SU-DHL-6 (cell line): Measurements from ENCODE around the gene FAM3C.
"Not testable (repeated sequence)": the region's sequence is repeated elsewhere in the genome, so short reads cannot be mapped to it uniquely, and the experiment has no call there.

Experiments
- H2AFZ ChIP-seq: fragments of 200-600 bp; sonication (generic); 2 replicates; pipeline ENCODE4 v1.6.1; 2014; ENCODE audit warnings: low read depth, mild to moderate bottlenecking, moderate library complexity, mixed read lengths, antibody characterized with exemption, low read length; ENCODE audit not compliant: severe bottlenecking
- H3F3A ChIP-seq: fragments of 200-600 bp; shearing (Covaris generic); 2 replicates; pipeline ENCODE4 v1.6.0; 2016; ENCODE audit warnings: antibody characterized with exemption, mild to moderate bottlenecking; ENCODE audit not compliant: insufficient read depth
- H3K27ac ChIP-seq: fragments of 200-600 bp; sonication (generic); 2 replicates; pipeline ENCODE4 v1.5.1; 2016; ENCODE audit warnings: low read depth, mild to moderate bottlenecking, low read length, moderate library complexity, mixed read lengths
- H3K27me3 ChIP-seq: fragments of 200-600 bp; sonication (generic), shearing (Covaris generic); 2 replicates; pipeline ENCODE4 v1.6.0; 2014; ENCODE audit warnings: mild to moderate bottlenecking, low read length
- H3K36me3 ChIP-seq: fragments of 200-600 bp; sonication (generic); 2 replicates; pipeline ENCODE4 v1.6.1; 2014; ENCODE audit warnings: mild to moderate bottlenecking, low read length, mixed read lengths
- H3K4me2 ChIP-seq: fragments of 300-600, 200-600 bp; shearing (Covaris generic), sonication (generic); 2 replicates; pipeline ENCODE4 v1.6.0; 2014; ENCODE audit warnings: low read length, low read depth, mild to moderate bottlenecking; ENCODE audit not compliant: poor library complexity, severe bottlenecking
- H3K4me3 ChIP-seq: fragments of 200-600 bp; sonication (generic); 2 replicates; pipeline ENCODE4 v1.5.1; 2014; ENCODE audit warnings: antibody characterized with exemption, low read length, mild to moderate bottlenecking, mixed read lengths; ENCODE audit not compliant: insufficient read depth, poor library complexity, severe bottlenecking
- H3K79me2 ChIP-seq: fragments of 200-600 bp; sonication (generic); 2 replicates; pipeline ENCODE4 v1.6.1; 2014; ENCODE audit warnings: mild to moderate bottlenecking, low read length, moderate library complexity; ENCODE audit not compliant: insufficient read depth
- H3K9ac ChIP-seq: fragments of 200-600 bp; sonication (generic); 2 replicates; pipeline ENCODE4 v1.7.0; 2014; ENCODE audit warnings: mild to moderate bottlenecking, low read length
- H3K9me2 ChIP-seq: fragments of 200-600 bp; sonication (generic); replicated peaks from 2 replicates; pipeline ENCODE4 v1.6.1; 2014; ENCODE audit warnings: low read length; ENCODE audit not compliant: insufficient read depth
- H3K9me3 ChIP-seq: fragments of 200-600 bp; sonication (generic); 2 replicates; pipeline ENCODE4 v1.6.1; 2014; ENCODE audit warnings: low read length, mixed read lengths; ENCODE audit not compliant: insufficient read depth
- H4K20me1 ChIP-seq: fragments of 200-600 bp; sonication (generic); 2 replicates; pipeline ENCODE4 v1.6.1; 2014; ENCODE audit warnings: low read depth, mild to moderate bottlenecking, antibody characterized with exemption, low read length, moderate library complexity, mixed read lengths
- EZH2phosphoT487 ChIP-seq: fragments of 200-600 bp; sonication (generic), shearing (Covaris generic); conservative IDR thresholded peaks from 2 replicates; pipeline ENCODE4 v1.6.1; 2018; ENCODE audit warnings: mild to moderate bottlenecking, antibody characterized with exemption, low read length, moderate library complexity, mixed read lengths
- TF ChIP-seq, protein P1 (sequence below): fragments of 200-600 bp; sonication (generic); IDR thresholded peaks from one replicate; pipeline ENCODE4 v1.5.1; 2017; ENCODE audit warnings: antibody characterized with exemption, mild to moderate bottlenecking, low read length, moderate library complexity; ENCODE audit not compliant: insufficient read depth, poor library complexity, severe bottlenecking

Gene FAM3C

GRCh38 chr7:121430558-121430957 is 34.5 kb upstream of the FAM3C start:
- H4K20me1 ChIP-seq: no peaks in the 10 kb centered on the region
- no peaks in the 10 kb centered on the region for H3F3A ChIP-seq
- no peaks in the 10 kb centered on the region for H3K9me3 ChIP-seq
- H3K27me3 ChIP-seq: no peaks in the 10 kb centered on the region
- H3K36me3 ChIP-seq: no peaks in the 10 kb centered on the region
- H3K79me2 ChIP-seq: no peaks in the 10 kb centered on the region
- no peak for TF ChIP-seq EZH2phosphoT487
- TF ChIP-seq, protein P1, sequence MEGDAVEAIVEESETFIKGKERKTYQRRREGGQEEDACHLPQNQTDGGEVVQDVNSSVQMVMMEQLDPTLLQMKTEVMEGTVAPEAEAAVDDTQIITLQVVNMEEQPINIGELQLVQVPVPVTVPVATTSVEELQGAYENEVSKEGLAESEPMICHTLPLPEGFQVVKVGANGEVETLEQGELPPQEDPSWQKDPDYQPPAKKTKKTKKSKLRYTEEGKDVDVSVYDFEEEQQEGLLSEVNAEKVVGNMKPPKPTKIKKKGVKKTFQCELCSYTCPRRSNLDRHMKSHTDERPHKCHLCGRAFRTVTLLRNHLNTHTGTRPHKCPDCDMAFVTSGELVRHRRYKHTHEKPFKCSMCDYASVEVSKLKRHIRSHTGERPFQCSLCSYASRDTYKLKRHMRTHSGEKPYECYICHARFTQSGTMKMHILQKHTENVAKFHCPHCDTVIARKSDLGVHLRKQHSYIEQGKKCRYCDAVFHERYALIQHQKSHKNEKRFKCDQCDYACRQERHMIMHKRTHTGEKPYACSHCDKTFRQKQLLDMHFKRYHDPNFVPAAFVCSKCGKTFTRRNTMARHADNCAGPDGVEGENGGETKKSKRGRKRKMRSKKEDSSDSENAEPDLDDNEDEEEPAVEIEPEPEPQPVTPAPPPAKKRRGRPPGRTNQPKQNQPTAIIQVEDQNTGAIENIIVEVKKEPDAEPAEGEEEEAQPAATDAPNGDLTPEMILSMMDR: no peak
- no peak overlapping the region for H3K4me2 ChIP-seq
- no peaks in the 10 kb centered on the region for H3K9me2 ChIP-seq
- H3K27ac ChIP-seq: no peak overlapping the region
- no peak overlapping the region for H2AFZ ChIP-seq
- no peak overlapping the region for H3K9ac ChIP-seq
- no peak overlapping the region for H3K4me3 ChIP-seq

DNA sequence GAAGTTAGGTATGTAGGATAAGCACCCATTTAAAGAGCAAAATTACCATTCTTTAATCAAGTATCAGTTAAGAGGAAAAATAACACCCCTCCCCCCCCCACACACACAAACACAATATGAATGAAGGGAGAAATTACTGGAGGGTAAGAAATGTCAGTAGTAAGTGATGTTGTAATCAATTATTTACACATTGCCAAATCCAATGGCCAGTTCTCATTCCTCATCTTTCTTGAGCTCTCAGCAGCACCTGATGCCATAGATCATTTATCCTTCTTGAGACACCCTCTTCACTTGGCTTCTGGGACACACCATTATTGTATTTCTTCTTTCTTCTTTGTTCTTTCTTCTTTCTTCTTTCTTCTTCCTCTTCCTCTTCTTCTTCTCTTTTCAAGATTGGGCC is 33.7 kb upstream of the FAM3C start:
- Histone ChIP-seq H3K79me2 (no peaks in the 10 kb centered on the region), H3K9me2 (no peaks in the 10 kb centered on the region), H4K20me1 (no peaks in the 10 kb centered on the region), H3K27ac (no peak overlapping the region), H3K9ac (no peak overlapping the region), H3K36me3 (no peaks in the 10 kb centered on the region), H3K4me3 (no peak overlapping the region), H3F3A (no peaks in the 10 kb centered on the region), H3K27me3 (no peaks in the 10 kb centered on the region), H3K9me3 (no peaks in the 10 kb centered on the region), H2AFZ (no peak overlapping the region), H3K4me2 (no peak overlapping the region)
- TF ChIP-seq, protein P1: no peak
- no peak for TF ChIP-seq EZH2phosphoT487

DNA sequence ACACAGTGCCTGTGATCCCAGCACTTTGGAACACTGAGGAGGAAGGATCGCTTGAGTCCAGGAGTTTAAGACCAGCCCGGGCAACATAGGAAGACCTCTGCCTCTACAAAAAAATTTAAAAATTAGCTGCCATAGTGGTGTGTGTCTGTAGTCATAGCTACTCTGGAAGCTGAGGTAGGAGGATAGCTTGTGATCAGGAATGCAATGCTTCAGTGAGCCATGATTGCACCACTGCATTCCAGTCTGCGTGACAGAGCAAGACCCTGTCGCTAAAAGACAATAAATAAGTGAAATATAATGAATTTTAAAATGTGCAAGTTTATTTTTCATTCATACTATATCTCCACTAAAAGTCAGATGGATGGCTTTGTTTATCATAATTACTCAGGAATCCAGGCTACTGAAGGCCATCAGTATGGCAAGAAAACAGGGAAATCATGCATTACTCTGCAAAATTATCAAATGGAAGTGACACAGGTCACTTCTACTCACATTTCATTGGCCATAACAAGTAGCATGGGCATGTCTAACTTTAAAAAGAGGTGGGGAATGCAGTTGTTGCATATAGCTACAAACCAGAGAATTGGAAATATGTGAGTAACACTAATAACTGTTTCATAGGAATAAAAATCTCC is 32.9 kb upstream of the FAM3C start:
- Histone ChIP-seq H4K20me1 (no peaks in the 10 kb centered on the region), H3K79me2 (no peaks in the 10 kb centered on the region), H3K4me2 (no peak overlapping the region), H3K4me3 (no peak overlapping the region), H3F3A (no peaks in the 10 kb centered on the region), H2AFZ (no peak overlapping the region), H3K36me3 (no peaks in the 10 kb centered on the region), H3K27ac (no peak overlapping the region), H3K9me2 (no peaks in the 10 kb centered on the region), H3K27me3 (no peaks in the 10 kb centered on the region; the same call in 1 of the 2 replicates), H3K9ac (no peak overlapping the region), H3K9me3 (no peaks in the 10 kb centered on the region)
- TF ChIP-seq, protein P1: no peak
- no peak for TF ChIP-seq EZH2phosphoT487

DNA sequence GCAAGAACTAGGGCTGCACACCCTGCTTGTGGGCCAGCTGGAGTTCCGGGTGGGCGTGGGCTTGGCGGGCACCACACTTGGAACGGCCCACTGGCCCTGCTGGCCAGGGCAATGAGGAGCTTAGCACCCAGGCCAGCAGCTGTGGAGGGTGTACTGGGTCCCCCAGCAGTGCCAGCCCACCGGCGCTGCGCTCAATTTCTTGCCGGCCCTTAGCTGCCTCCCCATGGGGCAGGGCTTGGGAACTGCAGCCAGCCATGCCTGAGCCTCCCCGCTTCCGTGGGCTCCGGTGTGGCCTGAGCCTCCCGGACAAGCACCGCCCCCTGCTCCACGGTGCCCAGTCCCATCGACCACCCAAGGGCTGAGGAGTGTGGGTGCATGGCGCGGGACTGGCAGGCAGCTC is 25.6 kb upstream of the FAM3C start:
- not testable (repeated sequence) for H3K27me3 ChIP-seq, H2AFZ ChIP-seq, H3F3A ChIP-seq, H3K4me2 ChIP-seq, H3K9ac ChIP-seq, H4K20me1 ChIP-seq, H3K4me3 ChIP-seq, H3K9me2 ChIP-seq, H3K79me2 ChIP-seq, H3K27ac ChIP-seq, H3K9me3 ChIP-seq, H3K36me3 ChIP-seq
